H1 (cell line): Measurements from ENCODE around the gene TSPEAR. TPM values are rescaled to one million over a fixed set of nuclear protein-coding genes. Genes with fewer than 3 reads are reported as not detected.

ENCODE experiments used
- BRCA1 ChIP-seq: IDR thresholded peaks from 2 replicates; pipeline ENCODE4 v1.6.1; 2012; ENCODE audit warnings: low read depth, low read length, improper control_type of control experiment
- CBX8 ChIP-seq: fragments of 300-800, 300-1000 bp; sonication (generic); IDR thresholded peaks from 2 replicates; pipeline ENCODE4 v1.7.1; 2016; ENCODE audit warnings: low read depth, low read length, borderline replicate concordance
- CEBPB ChIP-seq: IDR thresholded peaks from 2 replicates; pipeline ENCODE4 v1.6.1; 2012; ENCODE audit warnings: low read depth, low read length
- EP300 ChIP-seq, 2 experiments: IDR thresholded peaks; 1 replicate in 1 of 2; 2 replicates in 1 of 2; pipeline ENCODE4 v1.6.1; 2011 to 2012; ENCODE audit warnings: low read depth in 2 of 2, low read length in 2 of 2, mild to moderate bottlenecking in 2 of 2, borderline replicate concordance in 1 of 2, inconsistent platforms in 1 of 2, moderate library complexity in 1 of 2
- GTF2F1 ChIP-seq: IDR thresholded peaks from 2 replicates; pipeline ENCODE4 v1.6.1; 2012; ENCODE audit warnings: low read depth, low read length, improper control_type of control experiment, borderline replicate concordance
- KDM1A ChIP-seq: fragments of 200-600, 300-600 bp; sonication (generic); IDR thresholded peaks from 2 replicates; pipeline ENCODE4 v1.7.1; 2016; ENCODE audit warnings: mild to moderate bottlenecking, low read length, borderline replicate concordance
- KDM4A ChIP-seq: IDR thresholded peaks from one replicate; pipeline ENCODE4 v1.7.1; 2012; ENCODE audit warnings: low read depth, mild to moderate bottlenecking, moderate library complexity, low read length, inconsistent platforms; ENCODE audit not compliant: severe bottlenecking
- polyA plus RNA-seq, 7 experiments: library from polyadenylated mRNA; depleted of rRNA in 3 of 7; stranded (reverse) in 5 of 7; unstranded in 2 of 7; fragments of >200 nt in 5 of 7; fragments of 200-250 nt in 2 of 7; gene quantifications; 1 replicate in 5 of 7; 2 replicates in 1 of 7; 4 replicates in 1 of 7; pipeline versions ENCODE4 v1.2.1 to v1.2.3, GENCODE V29; 2011 to 2013; ENCODE audit warnings: missing spikeins in 2 of 7, mixed read lengths in 2 of 7
- total RNA-seq: library from RNA; stranded (reverse); fragmentation: NEBNext Ultra II Directional; extraction: Animal tissue kit (Norgen Biotek cat#: 25700); gene quantifications from 2 replicates; pipeline ENCODE4 v1.2.1, GENCODE V29; 2021
- TF ChIP-seq, protein P1 (sequence below): IDR thresholded peaks from 2 replicates; pipeline ENCODE4 v1.6.1; 2011; ENCODE audit warnings: low read depth, mild to moderate bottlenecking, low read length; ENCODE audit not compliant: insufficient read depth

Gene TSPEAR
- total and polyA plus RNA-seq, 2 of the 8 experiments (the other 6 are each of a cell fraction or from before 2014, with no cell fraction given), result 0.58 to 0.89 TPM

DNA sequence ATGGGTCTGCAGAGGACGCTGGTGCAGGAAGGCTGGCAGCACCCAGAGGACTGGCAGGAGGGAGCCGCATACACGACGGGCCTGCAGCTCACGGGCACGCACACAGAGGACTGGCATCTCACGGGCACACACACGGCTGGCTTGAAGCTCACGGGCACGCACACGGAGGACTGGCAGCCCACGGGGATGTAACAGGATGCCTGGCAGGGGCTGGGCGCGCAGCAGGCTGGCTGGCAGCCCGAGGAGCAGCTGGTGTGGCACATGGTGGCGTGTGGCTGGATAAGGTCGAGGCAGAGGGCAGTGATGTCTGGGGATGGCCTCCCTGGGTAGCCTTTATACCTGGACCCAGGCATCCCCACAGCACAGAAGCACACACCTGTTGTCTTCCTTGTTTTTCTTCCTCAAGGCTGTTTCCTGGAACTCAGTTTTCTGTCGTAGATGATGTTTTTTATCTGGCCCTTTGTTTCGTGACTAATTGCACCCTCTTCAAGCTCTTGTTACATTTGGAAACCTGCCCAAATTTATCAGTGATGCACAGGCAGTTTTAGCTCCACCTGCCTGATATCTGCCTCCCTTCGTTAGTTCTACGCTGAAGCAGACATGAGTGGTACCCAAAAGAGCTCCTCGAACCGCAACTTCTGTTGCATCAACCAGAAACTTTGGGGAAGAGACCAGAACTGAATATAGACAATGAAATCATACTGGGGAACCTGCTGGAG is 29.4 kb downstream of the TSPEAR start, which contains the start of gene KRTAP12-1 (continued):
- TF ChIP-seq, protein P1, sequence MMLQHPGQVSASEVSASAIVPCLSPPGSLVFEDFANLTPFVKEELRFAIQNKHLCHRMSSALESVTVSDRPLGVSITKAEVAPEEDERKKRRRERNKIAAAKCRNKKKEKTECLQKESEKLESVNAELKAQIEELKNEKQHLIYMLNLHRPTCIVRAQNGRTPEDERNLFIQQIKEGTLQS, result no peak
- no peak for TF ChIP-seq EP300 (IDR thresholded peaks at IDR 0.05; ENCODE audit: borderline replicate concordance in 1 of 2, low read depth in 2 of 2, low read length in 2 of 2)
- TF ChIP-seq KDM1A, result no peak
- TF ChIP-seq BRCA1, result no peak
- no peak for TF ChIP-seq CBX8
- no peak for TF ChIP-seq GTF2F1
- TF ChIP-seq CEBPB, result no peak
- TF ChIP-seq KDM4A, result no peak
